WTC11 (cell line): ENCODE results near the gene MLEC.

Source experiments
- CBFB ChIP-seq: sonication (generic); formaldehyde crosslinking; IDR thresholded peaks from 2 replicates; pipeline ENCODE4 v1.8.1; 2022; ENCODE audit warnings: mild to moderate bottlenecking, low read depth, missing genetic modification reagents
- CREB1 ChIP-seq: sonication (generic); formaldehyde crosslinking; IDR thresholded peaks from 2 replicates; pipeline ENCODE4 v1.8.0; 2023; ENCODE audit warnings: mild to moderate bottlenecking, missing genetic modification reagents
- CREM ChIP-seq: sonication (generic); formaldehyde crosslinking; IDR thresholded peaks from 2 replicates; pipeline ENCODE4 v1.8.1; 2022; ENCODE audit warnings: mild to moderate bottlenecking, missing genetic modification reagents, moderate library complexity
- FOXP1 ChIP-seq: sonication (generic); formaldehyde crosslinking; IDR thresholded peaks from 2 replicates; pipeline ENCODE4 v1.8.0; 2022; ENCODE audit warnings: missing genetic modification reagents, mild to moderate bottlenecking, moderate library complexity, borderline replicate concordance
- FOXP4 ChIP-seq: sonication (generic); formaldehyde crosslinking; IDR thresholded peaks from 2 replicates; pipeline ENCODE4 v1.8.0; 2022; ENCODE audit warnings: mild to moderate bottlenecking, missing genetic modification reagents
- MAX ChIP-seq: sonication (generic); formaldehyde crosslinking; IDR thresholded peaks from 2 replicates; pipeline ENCODE4 v1.8.0; 2022; ENCODE audit warnings: mild to moderate bottlenecking, missing genetic modification reagents
- NR2C2 ChIP-seq: sonication (generic); formaldehyde crosslinking; IDR thresholded peaks from 2 replicates; pipeline ENCODE4 v1.8.0; 2022; ENCODE audit warnings: mild to moderate bottlenecking, missing genetic modification reagents
- TP53 ChIP-seq: sonication (generic); formaldehyde crosslinking; IDR thresholded peaks from 2 replicates; pipeline ENCODE4 v1.8.1; 2023; ENCODE audit warnings: mild to moderate bottlenecking, missing genetic modification reagents
- USF2 ChIP-seq: sonication (generic); formaldehyde crosslinking; IDR thresholded peaks from 2 replicates; pipeline ENCODE4 v1.8.1; 2023; ENCODE audit warnings: mild to moderate bottlenecking, missing genetic modification reagents, moderate library complexity
- ZMAT4 ChIP-seq: fragments of 250-450 bp; sonication (Bioruptor Pico); IDR thresholded peaks from 2 replicates; pipeline ENCODE4 v1.9.0; 2021; ENCODE audit warnings: mild to moderate bottlenecking
- TF ChIP-seq, protein P1 (sequence below): fragments of 200-600 bp; IDR thresholded peaks from 2 replicates; pipeline ENCODE4 v1.8.0; 2022; ENCODE audit warnings: antibody characterized with exemption
- TF ChIP-seq, protein P2 (sequence below): fragments of 250-450 bp; sonication (Bioruptor Pico); IDR thresholded peaks from 2 replicates; pipeline ENCODE4 v1.8.0; 2021; ENCODE audit warnings: mild to moderate bottlenecking
- TF ChIP-seq, protein P3 (sequence below): sonication (generic); formaldehyde crosslinking; IDR thresholded peaks from 2 replicates; pipeline ENCODE4 v1.8.1; 2023; ENCODE audit warnings: mild to moderate bottlenecking, missing genetic modification reagents

GRCh38 chr12:120721866-120722265 is 34.9 kb downstream of the MLEC start:
- no peak for TF ChIP-seq ZMAT4 (CRISPR knock-in tag)
- TF ChIP-seq, protein P1, sequence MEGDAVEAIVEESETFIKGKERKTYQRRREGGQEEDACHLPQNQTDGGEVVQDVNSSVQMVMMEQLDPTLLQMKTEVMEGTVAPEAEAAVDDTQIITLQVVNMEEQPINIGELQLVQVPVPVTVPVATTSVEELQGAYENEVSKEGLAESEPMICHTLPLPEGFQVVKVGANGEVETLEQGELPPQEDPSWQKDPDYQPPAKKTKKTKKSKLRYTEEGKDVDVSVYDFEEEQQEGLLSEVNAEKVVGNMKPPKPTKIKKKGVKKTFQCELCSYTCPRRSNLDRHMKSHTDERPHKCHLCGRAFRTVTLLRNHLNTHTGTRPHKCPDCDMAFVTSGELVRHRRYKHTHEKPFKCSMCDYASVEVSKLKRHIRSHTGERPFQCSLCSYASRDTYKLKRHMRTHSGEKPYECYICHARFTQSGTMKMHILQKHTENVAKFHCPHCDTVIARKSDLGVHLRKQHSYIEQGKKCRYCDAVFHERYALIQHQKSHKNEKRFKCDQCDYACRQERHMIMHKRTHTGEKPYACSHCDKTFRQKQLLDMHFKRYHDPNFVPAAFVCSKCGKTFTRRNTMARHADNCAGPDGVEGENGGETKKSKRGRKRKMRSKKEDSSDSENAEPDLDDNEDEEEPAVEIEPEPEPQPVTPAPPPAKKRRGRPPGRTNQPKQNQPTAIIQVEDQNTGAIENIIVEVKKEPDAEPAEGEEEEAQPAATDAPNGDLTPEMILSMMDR, result no peak
- TF ChIP-seq, protein P2, sequence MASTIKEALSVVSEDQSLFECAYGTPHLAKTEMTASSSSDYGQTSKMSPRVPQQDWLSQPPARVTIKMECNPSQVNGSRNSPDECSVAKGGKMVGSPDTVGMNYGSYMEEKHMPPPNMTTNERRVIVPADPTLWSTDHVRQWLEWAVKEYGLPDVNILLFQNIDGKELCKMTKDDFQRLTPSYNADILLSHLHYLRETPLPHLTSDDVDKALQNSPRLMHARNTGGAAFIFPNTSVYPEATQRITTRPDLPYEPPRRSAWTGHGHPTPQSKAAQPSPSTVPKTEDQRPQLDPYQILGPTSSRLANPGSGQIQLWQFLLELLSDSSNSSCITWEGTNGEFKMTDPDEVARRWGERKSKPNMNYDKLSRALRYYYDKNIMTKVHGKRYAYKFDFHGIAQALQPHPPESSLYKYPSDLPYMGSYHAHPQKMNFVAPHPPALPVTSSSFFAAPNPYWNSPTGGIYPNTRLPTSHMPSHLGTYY (CRISPR knock-in tag), result no peak
- TF ChIP-seq TP53, result no peak
- TF ChIP-seq CREM, result no peak
- no peak for TF ChIP-seq FOXP1 (CRISPR knock-in tag)
- TF ChIP-seq FOXP4 (CRISPR knock-in tag), result no peak
- TF ChIP-seq, protein P3, sequence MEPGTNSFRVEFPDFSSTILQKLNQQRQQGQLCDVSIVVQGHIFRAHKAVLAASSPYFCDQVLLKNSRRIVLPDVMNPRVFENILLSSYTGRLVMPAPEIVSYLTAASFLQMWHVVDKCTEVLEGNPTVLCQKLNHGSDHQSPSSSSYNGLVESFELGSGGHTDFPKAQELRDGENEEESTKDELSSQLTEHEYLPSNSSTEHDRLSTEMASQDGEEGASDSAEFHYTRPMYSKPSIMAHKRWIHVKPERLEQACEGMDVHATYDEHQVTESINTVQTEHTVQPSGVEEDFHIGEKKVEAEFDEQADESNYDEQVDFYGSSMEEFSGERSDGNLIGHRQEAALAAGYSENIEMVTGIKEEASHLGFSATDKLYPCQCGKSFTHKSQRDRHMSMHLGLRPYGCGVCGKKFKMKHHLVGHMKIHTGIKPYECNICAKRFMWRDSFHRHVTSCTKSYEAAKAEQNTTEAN, result no peak
- TF ChIP-seq CREB1, result no peak
- TF ChIP-seq MAX (CRISPR knock-in tag), result no peak
- no peak for TF ChIP-seq USF2
- no peak for TF ChIP-seq CBFB (CRISPR knock-in tag)
- TF ChIP-seq NR2C2 (CRISPR knock-in tag), result no peak
